ENCODE data around the gene LONRF2. TPM values are rescaled to one million over a fixed set of nuclear protein-coding genes. Genes with fewer than 3 reads are reported as not detected.
A peak's percentile ranks its signal among the peaks of the same experiment; 100 is the strongest.

LONRF2 gene
- total RNA-seq, 1 experiment from 2014 or later, result 2.7 TPM

DNA sequence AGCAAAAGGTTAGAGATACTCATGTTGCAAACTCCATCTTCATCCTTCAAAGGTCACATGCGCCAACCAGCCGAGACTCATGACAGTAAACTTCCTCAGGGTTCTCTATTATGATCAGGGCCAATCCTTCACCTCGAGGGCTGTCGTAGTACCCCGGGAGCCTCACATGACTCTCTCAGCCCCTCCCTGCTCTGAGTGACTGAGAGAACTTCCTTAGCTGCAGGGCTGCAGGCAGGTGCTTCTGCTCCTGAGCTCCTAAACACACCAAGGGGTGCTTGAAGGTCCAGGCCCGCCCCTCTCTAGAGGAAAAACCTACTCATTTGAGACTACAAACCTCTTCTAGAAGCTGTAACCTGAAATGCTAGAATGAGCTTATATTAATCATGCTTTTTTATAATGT, 48.2 kb downstream of the LONRF2 start:
- Mint-ChIP-seq H3K27me3 (ENCODE audit: low read depth) (no peaks in the 10 kb centered on the region; the same call in 1 of the 2 replicates), H3K27ac (no peak overlapping the region), H3K36me3 (ENCODE audit: insufficient read depth in 1 of 3, low read depth in 3 of 3) (peaks cover 3 to 9% (median 4%) of the 10 kb centered on the region in 3 experiments; a peak in 5 of 7 replicates), H3K4me1 (peaks cover 0 to 3% of the 10 kb centered on the region in 2 experiments; a peak in 3 of 4 replicates), H3K4me3 (no peak overlapping the region), H3K9me3 (peaks cover 9 to 11% of the 10 kb centered on the region in 2 experiments; a peak in 4 of 5 replicates)
- H3K14ac ChIP-seq (ENCODE audit: insufficient read depth, low read length), result no peak overlapping the region
- no peak overlapping the region for H3K23ac ChIP-seq (ENCODE audit: insufficient read length, low read depth, low read length)
- no peak overlapping the region for H2AK5ac ChIP-seq (ENCODE audit: insufficient read length, low read length)
- H3K9ac ChIP-seq (ENCODE audit: extremely low read depth, insufficient read length, low read length), result no peak overlapping the region
- no peak overlapping the region for H2BK20ac ChIP-seq (ENCODE audit: low read depth, low read length, poor library complexity, severe bottlenecking)
- TF ChIP-seq, protein P1, sequence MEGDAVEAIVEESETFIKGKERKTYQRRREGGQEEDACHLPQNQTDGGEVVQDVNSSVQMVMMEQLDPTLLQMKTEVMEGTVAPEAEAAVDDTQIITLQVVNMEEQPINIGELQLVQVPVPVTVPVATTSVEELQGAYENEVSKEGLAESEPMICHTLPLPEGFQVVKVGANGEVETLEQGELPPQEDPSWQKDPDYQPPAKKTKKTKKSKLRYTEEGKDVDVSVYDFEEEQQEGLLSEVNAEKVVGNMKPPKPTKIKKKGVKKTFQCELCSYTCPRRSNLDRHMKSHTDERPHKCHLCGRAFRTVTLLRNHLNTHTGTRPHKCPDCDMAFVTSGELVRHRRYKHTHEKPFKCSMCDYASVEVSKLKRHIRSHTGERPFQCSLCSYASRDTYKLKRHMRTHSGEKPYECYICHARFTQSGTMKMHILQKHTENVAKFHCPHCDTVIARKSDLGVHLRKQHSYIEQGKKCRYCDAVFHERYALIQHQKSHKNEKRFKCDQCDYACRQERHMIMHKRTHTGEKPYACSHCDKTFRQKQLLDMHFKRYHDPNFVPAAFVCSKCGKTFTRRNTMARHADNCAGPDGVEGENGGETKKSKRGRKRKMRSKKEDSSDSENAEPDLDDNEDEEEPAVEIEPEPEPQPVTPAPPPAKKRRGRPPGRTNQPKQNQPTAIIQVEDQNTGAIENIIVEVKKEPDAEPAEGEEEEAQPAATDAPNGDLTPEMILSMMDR (conservative IDR thresholded peaks at IDR 0.05), result no peak
- H3K18ac ChIP-seq (ENCODE audit: insufficient read length, low read depth, low read length), result no peak overlapping the region
- H3K27ac ChIP-seq (ENCODE audit: insufficient read length, low read depth, low read length), result no peak overlapping the region
- H3K9me3 ChIP-seq (ENCODE audit: control insufficient read depth, low read depth, low read length), result no peaks in the 10 kb centered on the region
- no peak overlapping the region for H2BK15ac ChIP-seq (ENCODE audit: low read depth, low read length)
- H3K4ac ChIP-seq (ENCODE audit: low read depth, low read length), result no peak overlapping the region
- no peak overlapping the region for H2AFZ ChIP-seq (ENCODE audit: low read length)
- no peak overlapping the region for H2BK120ac ChIP-seq (ENCODE audit: low read depth, low read length, poor library complexity, severe bottlenecking)
- no peak overlapping the region for H4K5ac ChIP-seq (ENCODE audit: insufficient read length, low read depth, low read length)
- no peak overlapping the region for H3K4me2 ChIP-seq (ENCODE audit: insufficient read depth, insufficient read length, low read length)
- DNase-seq, result peak; percentile 37
- no peak overlapping the region for H2BK12ac ChIP-seq (ENCODE audit: insufficient read length, low read depth, low read length)
- no peaks in the 10 kb centered on the region for H3K79me1 ChIP-seq (ENCODE audit: insufficient read depth, low read depth, low read length, poor library complexity, severe bottlenecking)
- H4K91ac ChIP-seq (ENCODE audit: insufficient read length, low read depth, low read length), result no peak overlapping the region
- no CpG with 5 or more reads among the region's 6 CpGs for WGBS (ENCODE audit: extremely low coverage, insufficient read length, low lambda C conversion rate)
- H4K20me1 ChIP-seq (ENCODE audit: control insufficient read depth, insufficient read depth, insufficient read length), result no peaks in the 10 kb centered on the region
- H3K56ac ChIP-seq (ENCODE audit: insufficient read length, low read depth, low read length), result no peak overlapping the region
- no peak overlapping the region for H2BK5ac ChIP-seq (ENCODE audit: insufficient read length, low read length)
- H3K27me3 ChIP-seq (ENCODE audit: insufficient read depth, low read length), result no peaks in the 10 kb centered on the region
- H3K4me1 ChIP-seq (ENCODE audit: insufficient read depth, low read length), result no peaks in the 10 kb centered on the region
- H3K79me2 ChIP-seq (ENCODE audit: insufficient read depth, low read length), result no peaks in the 10 kb centered on the region
- H4K8ac ChIP-seq (replicated peaks; ENCODE audit: insufficient read length, low read depth, low read length), result no peak overlapping the region
- H3T11ph ChIP-seq (ENCODE audit: low read length), result no peak overlapping the region
- H3K23me2 ChIP-seq (ENCODE audit: insufficient read length, low read depth, low read length, poor library complexity, severe bottlenecking), result no peaks in the 10 kb centered on the region

All from H9 (cell line).